PC-9 (cell line): ENCODE data around the gene BRIP1. TPM values are rescaled to one million over a fixed set of nuclear protein-coding genes. Genes with fewer than 3 reads are reported as not detected.
"Not testable (repeated sequence)": the region's sequence is repeated elsewhere in the genome, so short reads cannot be mapped to it uniquely, and the experiment has no call there.

Experiments used
- BruUV-seq: library from RNA; stranded (reverse); fragments of 400-500 nt; replicated peaks from 2 replicates; lab custom pipeline; 2021; lab: Mats Ljungman, UMichigan
- CTCF ChIA-PET: fragments of 300-600 bp; sonication (Branson Sonifier 250); formaldehyde crosslinking; loops from one replicate; lab custom pipeline; 2022; ENCODE audit warnings: antibody characterized with exemption; lab: Charles Lee
- POLR2A ChIA-PET: fragments of 300-600 bp; sonication (Branson Sonifier 250); formaldehyde crosslinking; loops from one replicate; lab custom pipeline; 2022; ENCODE audit warnings: antibody characterized with exemption; ENCODE audit not compliant: unreplicated experiment; lab: Charles Lee
- DNase-seq, 2 experiments: peaks; one replicate each; pipeline versions ENCODE4 v3.0.0 to v3.0.0-alpha.2; 2015 to 2022; ENCODE audit warnings: mixed read lengths in 1 of 2
- H2AFZ ChIP-seq: fragments of 200-600 bp; sonication (generic); 2 replicates; pipeline ENCODE4 v1.8.1; 2017; ENCODE audit warnings: antibody characterized with exemption
- H3F3A ChIP-seq: fragments of 200-600 bp; sonication (generic); 2 replicates; pipeline ENCODE4 v1.8.1; 2017; ENCODE audit warnings: antibody characterized with exemption, mild to moderate bottlenecking, low read depth; ENCODE audit not compliant: insufficient read depth
- H3K27ac ChIP-seq: fragments of 200-600 bp; sonication (generic); 2 replicates; pipeline ENCODE4 v1.6.1; 2016; ENCODE audit warnings: mixed run types
- H3K27me3 ChIP-seq: fragments of 200-600 bp; sonication (generic); 2 replicates; pipeline ENCODE4 v1.6.1; 2016; ENCODE audit warnings: low read depth, mixed run types; ENCODE audit not compliant: insufficient read depth
- H3K36me3 ChIP-seq: fragments of 200-600 bp; sonication (generic); 2 replicates; pipeline ENCODE4 v1.6.1; 2016; ENCODE audit warnings: low read depth, mixed run types
- H3K4me1 ChIP-seq: fragments of 200-600 bp; sonication (generic); replicated peaks from 2 replicates; pipeline ENCODE4 v1.6.1; 2016; ENCODE audit warnings: mixed run types; ENCODE audit not compliant: insufficient read depth
- H3K4me2 ChIP-seq: fragments of 200-600 bp; sonication (generic); 2 replicates; pipeline ENCODE4 v1.6.1; 2017; ENCODE audit warnings: mixed run types
- H3K4me3 ChIP-seq: fragments of 200-600 bp; sonication (generic); 2 replicates; pipeline ENCODE4 v1.6.1; 2016; ENCODE audit warnings: mixed run types
- H3K79me2 ChIP-seq: fragments of 200-600 bp; sonication (generic); 2 replicates; pipeline ENCODE4 v1.6.1; 2017; ENCODE audit warnings: low read depth, mixed run types
- H3K9me2 ChIP-seq: fragments of 200-600 bp; sonication (generic); 2 replicates; pipeline ENCODE4 v1.8.1; 2017; ENCODE audit warnings: mild to moderate bottlenecking; ENCODE audit not compliant: insufficient read depth
- H3K9me3 ChIP-seq: fragments of 200-600 bp; sonication (generic); 2 replicates; pipeline ENCODE4 v1.8.1; 2016; ENCODE audit warnings: low read depth; ENCODE audit not compliant: insufficient read depth
- H4K20me1 ChIP-seq: fragments of 200-600 bp; sonication (generic); 2 replicates; pipeline ENCODE4 v1.8.1; 2017; ENCODE audit not compliant: insufficient read depth
- CTCF ChIP-seq: fragments of 200-600 bp; sonication (generic); conservative IDR thresholded peaks from 2 replicates; pipeline ENCODE4 v1.6.1; 2017; ENCODE audit warnings: mixed run types, antibody characterized with exemption, mild to moderate bottlenecking, moderate library complexity
- EZH2 ChIP-seq: fragments of 200-600 bp; sonication (generic); IDR thresholded peaks from 2 replicates; pipeline ENCODE4 v1.8.0; 2017; ENCODE audit warnings: antibody characterized with exemption, low read depth
- intact Hi-C: fragments of 100-400 bp; cut with micrococcal nuclease; formaldehyde crosslinking; loops from one replicate; pipeline ENCODE4 v1.10.0; 2022; ENCODE audit not compliant: unreplicated experiment
- total RNA-seq: library from RNA; stranded (reverse); gene quantifications from 2 replicates; pipeline ENCODE4 v1.2.3, GENCODE V29; 2021

BRIP1 gene
- total RNA-seq, 1 experiment from 2014 or later = 16.0 TPM

- no peaks in the 10 kb centered on the region for H3K79me2 ChIP-seq
- ChIA-PET POLR2A (no interaction called here), CTCF (no interaction called here)
- TF ChIP-seq EZH2 (no peak), CTCF (no peak)
- H3K27ac ChIP-seq = no peak overlapping the region
- no peaks in the 10 kb centered on the region for H3F3A ChIP-seq
- no peaks in the 10 kb centered on the region for H3K9me3 ChIP-seq
- no peak overlapping the region for H3K4me2 ChIP-seq
- no TSS peak for BruUV-seq
- intact Hi-C loops = no loop called here
- no peak overlapping the region for H2AFZ ChIP-seq
- H3K4me3 ChIP-seq = no peak overlapping the region
- H4K20me1 ChIP-seq = no peaks in the 10 kb centered on the region
- no peaks in the 10 kb centered on the region for H3K36me3 ChIP-seq
- no peak for DNase-seq
- no peaks in the 10 kb centered on the region for H3K4me1 ChIP-seq
- no peaks in the 10 kb centered on the region for H3K27me3 ChIP-seq
- no peaks in the 10 kb centered on the region for H3K9me2 ChIP-seq
Observed at GRCh38 chr17:61680921-61681320, 182.4 kb downstream of the BRIP1 start.

DNA sequence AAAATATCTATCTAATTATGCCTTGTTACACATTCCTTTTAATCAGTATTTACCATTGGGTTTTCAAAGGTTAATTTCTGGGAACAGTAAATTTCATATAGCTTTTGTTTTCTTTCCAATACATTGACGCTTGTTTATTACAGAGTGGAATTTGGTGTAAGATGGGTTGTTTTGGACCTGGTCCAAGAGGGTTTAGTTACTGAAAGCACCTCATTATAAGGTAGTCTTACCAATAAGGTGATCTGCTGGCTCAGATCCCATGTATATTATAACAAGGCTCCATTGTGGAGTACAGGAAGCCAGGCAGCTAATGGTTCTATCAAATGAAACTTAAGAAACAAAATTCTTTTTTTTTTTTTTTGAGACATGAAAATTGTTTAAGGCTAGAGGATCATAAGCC, 185.0 kb downstream of the BRIP1 start:
- Histone ChIP-seq H3K27ac (no peak overlapping the region), H3K36me3 (no peaks in the 10 kb centered on the region), H3K9me2 (no peaks in the 10 kb centered on the region), H2AFZ (no peak overlapping the region), H3K4me2 (no peak overlapping the region), H3K9me3 (no peaks in the 10 kb centered on the region), H3K4me3 (no peak overlapping the region), H3K27me3 (no peaks in the 10 kb centered on the region), H3K4me1 (no peaks in the 10 kb centered on the region), H3K79me2 (no peaks in the 10 kb centered on the region), H4K20me1 (no peaks in the 10 kb centered on the region), H3F3A (no peaks in the 10 kb centered on the region)
- no peak for TF ChIP-seq EZH2
- no peak for TF ChIP-seq CTCF
- ChIA-PET POLR2A (interaction anchor here (0.6 kb wide), 1 partner anchor 9 kb away, joined by 18 read pairs; no protein-coding TSS in a partner anchor), CTCF (no interaction called here)
- DNase-seq = no peak
- intact Hi-C loops = no loop called here
- no TSS peak for BruUV-seq

GRCh38 chr17:61677150-61677811, 186.0 kb downstream of the BRIP1 start:
- H3K79me2 ChIP-seq, H3K27ac ChIP-seq, DNase-seq, H3K4me2 ChIP-seq, H3K9me2 ChIP-seq, H2AFZ ChIP-seq, H4K20me1 ChIP-seq, intact Hi-C loops, H3K4me1 ChIP-seq, H3F3A ChIP-seq, H3K9me3 ChIP-seq, H3K27me3 ChIP-seq, BruUV-seq, POLR2A ChIA-PET, CTCF ChIA-PET, H3K4me3 ChIP-seq, H3K36me3 ChIP-seq: not testable (repeated sequence)

DNA sequence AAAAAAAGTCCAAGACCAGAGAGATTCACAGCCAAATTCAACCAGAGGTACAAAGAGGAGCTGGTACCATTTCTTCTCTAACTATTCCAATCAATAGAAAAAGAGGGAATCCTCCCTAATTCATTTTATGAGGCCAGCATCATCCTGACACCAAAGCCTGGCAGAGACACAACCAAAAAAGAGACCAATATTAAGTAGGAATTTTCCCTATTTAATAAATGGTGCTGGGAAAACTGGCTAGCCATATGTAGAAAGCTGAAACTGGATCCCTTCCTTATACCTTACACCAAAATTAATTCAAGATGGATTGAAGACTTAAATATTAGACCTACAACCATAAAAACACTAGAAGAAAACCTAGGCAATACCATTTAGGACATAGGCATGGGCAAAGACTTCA, 186.8 kb downstream of the BRIP1 start:
- H3K36me3 ChIP-seq, H3K4me1 ChIP-seq, H3K27me3 ChIP-seq, H3K9me2 ChIP-seq, DNase-seq, H3K27ac ChIP-seq, H3K4me3 ChIP-seq, H2AFZ ChIP-seq, BruUV-seq, H3K4me2 ChIP-seq, CTCF ChIA-PET, H4K20me1 ChIP-seq, H3K9me3 ChIP-seq, H3F3A ChIP-seq, intact Hi-C loops, H3K79me2 ChIP-seq, POLR2A ChIA-PET: not testable (repeated sequence)

- H3K27me3 ChIP-seq, CTCF ChIA-PET, H3K9me3 ChIP-seq, POLR2A ChIA-PET, H4K20me1 ChIP-seq, DNase-seq, H3K36me3 ChIP-seq, H3K27ac ChIP-seq, H3K79me2 ChIP-seq, H3F3A ChIP-seq, BruUV-seq, intact Hi-C loops, H3K4me3 ChIP-seq, H2AFZ ChIP-seq, H3K4me2 ChIP-seq, H3K9me2 ChIP-seq, H3K4me1 ChIP-seq: not testable (repeated sequence)
Observed at GRCh38 chr17:61674609-61675008, 188.7 kb downstream of the BRIP1 start.
